Measurements from ENCODE around the gene PRUNE2.
A peak's percentile ranks its signal among the peaks of the same experiment; 100 is the strongest.

Gene PRUNE2

DNA sequence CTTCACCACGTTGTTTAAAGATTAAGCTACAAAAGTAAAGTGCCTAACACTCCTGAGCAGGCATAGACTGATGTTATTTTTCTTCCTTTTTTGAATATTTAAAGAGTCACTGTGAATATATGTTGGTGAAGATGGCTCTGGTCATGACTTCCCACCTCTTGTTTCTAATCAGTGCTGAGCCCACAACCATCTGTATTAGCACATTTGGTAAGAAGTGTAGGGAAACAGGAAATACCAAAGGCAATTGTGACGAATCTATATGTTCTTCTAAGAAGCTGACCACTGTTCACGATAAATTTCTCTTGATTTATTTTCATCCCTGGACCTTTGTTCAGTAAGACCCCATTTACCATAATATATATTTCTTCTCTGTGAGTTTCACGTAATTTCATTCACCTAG lies 249.9 kb downstream of the PRUNE2 start:
- DNase-seq (ENCODE audit: low read depth), result no peak

DNA sequence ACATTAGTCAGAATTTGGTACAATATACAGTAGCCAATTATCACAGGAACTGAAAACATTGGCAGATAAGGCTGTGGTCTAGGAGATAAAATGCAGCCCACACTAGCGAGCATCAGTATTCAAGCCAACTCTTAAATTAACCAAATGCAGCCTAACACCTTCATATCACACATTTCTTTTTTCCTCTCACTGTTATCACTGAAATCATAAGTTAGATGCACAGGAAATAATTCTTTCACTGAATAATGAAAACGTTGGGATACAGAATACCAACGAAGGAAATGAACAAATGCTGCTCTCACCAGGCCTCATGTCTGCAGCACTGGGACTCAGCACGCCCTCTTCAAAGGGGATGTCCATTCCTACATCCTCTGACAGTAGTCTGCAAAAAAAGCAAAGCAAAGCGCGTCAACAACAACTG lies 250.8 kb downstream of the PRUNE2 start:
- no peak for DNase-seq (ENCODE audit: low read depth)

DNA sequence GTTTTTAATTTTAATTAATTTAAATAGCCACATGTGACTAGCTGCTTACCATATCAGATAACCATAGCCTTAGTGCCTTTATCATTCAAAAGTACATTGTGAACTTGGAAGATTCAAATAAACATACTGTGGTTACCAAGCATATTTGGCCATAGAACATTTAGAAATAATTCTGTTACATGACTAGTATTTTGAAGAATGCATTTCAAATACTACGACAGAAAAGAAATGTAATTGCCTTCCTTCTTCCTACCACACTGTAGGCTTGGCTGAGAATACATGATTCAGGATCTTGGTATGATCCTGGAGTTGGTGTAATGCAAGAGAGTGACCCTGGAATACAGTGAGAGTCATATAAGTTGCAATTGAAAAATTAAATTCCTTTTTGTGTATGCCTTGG lies 251.3 kb downstream of the PRUNE2 start:
- peak; percentile 97 for DNase-seq (ENCODE audit: low read depth)

DNA sequence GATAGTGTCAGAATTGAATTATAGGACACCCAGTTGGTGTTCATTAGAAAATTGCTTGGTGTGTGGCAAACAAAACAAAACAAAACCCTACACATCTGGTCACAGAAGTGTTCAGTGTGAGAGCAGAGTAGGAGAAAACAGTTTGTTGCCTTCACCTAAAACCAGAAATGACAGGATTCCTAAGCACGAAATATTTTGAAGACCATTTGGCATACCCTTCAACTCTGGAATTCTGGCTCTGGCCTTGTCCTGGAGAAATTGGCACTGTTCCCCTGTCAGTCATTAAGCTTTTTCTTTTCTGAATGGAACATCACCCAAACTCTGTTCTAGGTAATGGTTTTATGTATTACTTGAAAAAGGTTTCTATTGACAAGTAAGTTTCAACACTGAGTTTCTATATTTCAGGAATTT lies 251.9 kb downstream of the PRUNE2 start:
- DNase-seq (ENCODE audit: low read depth), result peak; percentile 70

DNA sequence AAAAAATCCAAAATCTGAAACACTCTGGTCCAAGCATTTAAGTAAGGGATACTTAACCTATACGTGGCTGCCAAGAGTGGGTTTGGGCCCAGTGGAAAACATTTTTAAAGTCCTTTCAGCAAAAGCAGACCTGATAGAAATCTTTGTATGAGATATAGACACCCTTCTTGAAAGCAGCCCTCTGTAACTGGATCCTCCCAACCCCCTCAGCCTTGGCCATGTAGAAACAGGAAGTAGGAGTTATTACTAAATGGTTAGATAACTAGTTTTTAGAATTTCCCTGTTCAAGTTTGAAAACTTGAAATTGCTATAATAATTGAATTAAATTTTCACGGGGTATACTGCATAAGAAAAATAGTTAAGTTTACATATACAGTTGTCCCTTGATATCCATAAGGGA lies 253.0 kb downstream of the PRUNE2 start:
- DNase-seq (ENCODE audit: low read depth), result peak; percentile 41

DNA sequence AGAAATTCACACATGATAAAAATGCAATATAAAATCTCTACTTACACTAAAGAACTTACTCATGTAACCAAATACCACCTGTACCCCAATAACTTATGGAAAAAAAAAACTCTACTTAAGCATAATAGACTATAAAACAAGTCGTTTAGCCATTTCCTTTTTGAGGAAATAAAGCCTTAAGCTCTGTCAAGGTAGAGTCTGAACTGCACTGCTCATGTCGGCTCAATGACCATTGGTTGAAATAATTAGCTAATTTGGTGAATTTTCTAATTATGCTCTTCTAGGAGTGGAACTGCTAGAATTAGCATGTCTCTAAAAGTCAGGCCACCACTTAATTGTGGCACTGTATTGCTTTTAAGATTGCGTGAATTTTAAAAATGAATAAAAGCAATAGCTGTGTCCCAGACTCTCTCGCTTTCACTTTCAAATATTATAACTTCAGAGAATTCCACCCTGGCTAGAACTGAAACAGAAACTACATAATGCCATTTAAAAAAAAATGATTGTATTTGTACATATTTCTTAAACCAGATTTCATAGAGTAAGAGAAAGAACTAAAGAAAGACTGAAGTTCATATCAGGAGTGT lies 254.7 kb downstream of the PRUNE2 start:
- DNase-seq (ENCODE audit: low read depth), result no peak

DNA sequence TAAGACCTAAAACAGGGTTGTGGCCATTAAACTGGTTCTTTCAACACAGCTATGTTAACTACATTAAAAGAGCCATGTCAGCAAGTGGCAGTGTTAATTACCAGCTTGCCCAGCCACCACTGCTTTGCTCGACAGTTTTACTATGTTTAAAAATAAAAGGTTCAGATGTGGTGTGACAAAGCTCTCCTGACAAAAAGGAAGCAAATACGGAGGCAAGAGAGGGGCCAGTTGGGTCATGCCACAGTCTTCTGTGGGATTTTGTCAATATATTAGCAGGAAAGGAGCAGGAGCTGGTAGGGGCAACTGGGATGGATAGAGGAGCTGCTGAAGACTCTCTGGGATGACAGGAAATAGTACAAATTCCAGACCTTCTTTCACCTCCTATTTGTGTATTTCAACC lies 255.2 kb downstream of the PRUNE2 start:
- DNase-seq (ENCODE audit: low read depth), result peak; percentile 23

DNA sequence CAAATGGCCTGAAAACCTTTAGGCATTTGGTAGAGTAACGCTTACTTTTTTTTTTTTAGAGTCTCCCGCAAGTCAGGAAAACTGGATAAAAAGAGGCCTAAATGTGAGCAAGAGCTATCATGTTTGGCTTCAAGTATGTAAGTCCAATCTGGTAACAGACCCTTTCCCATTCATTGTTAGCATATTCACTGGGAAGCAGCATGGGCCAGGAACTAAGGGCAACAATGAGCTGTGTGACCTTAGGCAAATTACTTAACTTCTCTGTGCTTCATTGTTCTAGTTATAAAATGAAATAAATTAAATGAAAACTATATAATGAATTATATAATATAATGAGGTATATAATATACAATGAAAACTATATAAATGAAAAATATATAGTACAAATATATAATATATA lies 256.0 kb downstream of the PRUNE2 start:
- no peak for DNase-seq (ENCODE audit: low read depth)

DNA sequence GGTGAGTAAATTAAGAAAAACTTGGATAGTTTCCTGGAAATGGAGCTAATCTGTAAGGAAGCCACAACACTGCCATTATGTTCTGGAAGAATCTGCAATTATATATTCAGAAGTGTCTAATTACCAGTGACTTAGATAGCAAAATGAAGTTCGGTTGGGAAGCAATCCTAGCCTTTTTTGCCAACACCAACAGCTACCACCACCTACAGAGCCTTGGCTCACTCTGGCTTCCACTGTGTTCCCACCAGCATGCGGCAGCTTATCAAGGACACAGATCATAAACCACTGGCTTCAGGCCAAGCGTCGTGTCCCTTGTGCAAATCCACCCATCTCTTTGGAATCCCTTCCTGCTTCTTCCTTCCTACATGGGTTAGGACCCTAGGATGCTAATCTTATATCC lies 259.7 kb downstream of the PRUNE2 start:
- DNase-seq (ENCODE audit: low read depth), result peak; percentile 17

DNA sequence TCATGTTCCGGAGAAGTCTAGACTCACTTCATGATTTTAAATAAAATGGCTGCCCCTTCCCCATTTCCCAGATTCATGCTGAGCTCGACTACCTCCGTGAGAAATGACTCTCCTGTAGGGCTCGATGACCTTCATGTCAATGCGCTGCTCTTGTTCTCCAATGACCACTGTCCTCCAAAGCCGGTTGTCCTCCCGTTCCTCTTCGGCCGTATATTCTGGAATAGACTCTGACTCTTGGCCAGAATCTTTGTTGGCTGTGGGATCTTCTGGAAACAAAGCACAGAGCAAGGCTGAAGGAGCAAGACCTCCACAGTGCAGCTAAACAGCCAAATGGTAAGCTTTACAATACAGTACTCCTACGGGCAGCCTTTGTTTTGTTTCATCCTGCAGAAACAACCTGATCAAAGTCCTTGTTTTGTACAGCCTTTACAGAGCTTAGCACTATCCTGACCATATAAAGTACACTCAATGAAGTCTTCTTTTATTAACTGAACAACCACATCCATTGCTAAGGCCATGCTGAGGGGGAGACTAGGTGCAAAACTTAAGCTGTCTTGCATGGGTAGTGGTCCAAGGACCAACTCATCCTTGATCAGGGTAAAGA lies 261.2 kb downstream of the PRUNE2 start:
- no peak for DNase-seq (ENCODE audit: low read depth)

DNA sequence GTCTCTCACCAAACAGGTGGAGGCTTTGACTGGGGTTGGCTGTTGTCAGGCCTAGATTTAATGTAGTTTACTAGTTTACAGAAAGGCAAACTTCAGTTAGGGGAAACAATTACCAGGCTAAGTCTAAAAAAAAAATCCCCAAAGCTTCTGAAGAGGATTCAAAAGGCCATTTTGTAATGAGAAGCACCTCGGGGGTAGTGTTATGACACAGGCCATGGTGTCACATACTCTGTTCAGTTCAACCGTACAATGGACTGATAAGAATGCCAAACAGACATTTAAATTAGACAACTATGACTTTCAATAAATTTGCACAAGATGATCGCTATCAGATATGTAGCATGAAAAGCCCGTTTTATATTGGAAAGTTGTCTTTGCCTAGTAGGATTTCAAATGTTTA lies 261.7 kb downstream of the PRUNE2 start:
- no peak for DNase-seq (ENCODE audit: low read depth)

DNA sequence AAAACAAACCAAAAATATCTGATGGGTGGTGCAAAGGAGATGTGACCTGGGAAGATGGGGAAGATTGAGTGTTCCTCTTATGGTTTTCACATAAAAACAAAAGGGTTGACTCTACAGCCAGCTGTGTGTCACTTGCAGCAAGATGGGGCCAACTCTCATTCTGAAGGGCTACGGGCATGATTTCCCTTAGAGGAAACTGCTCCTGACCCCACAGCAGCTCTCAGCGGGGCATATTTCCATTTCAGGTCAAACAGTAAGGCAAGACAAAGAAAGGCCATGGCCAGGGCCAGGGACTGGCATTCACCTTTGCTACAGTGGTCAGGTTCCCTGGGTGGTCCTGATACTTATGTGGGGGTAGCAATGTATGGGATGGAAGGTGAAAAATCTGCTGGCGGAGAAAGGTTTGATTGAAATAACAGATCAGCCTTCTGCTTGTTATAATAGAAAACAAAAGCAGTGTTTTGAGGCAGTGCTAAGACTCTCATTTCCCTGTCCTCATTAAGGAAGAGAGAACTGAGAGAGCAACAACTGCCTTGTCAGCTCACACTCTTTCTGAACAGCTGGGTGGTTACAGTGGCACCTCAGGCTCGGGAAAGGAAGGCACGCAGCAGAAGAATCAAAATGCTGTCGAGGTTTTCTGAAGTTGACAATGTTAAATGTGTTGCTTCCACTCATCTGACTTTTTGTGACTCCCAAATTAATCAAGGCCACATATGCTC lies 262.4 kb downstream of the PRUNE2 start:
- DNase-seq (ENCODE audit: low read depth), result no peak

DNA sequence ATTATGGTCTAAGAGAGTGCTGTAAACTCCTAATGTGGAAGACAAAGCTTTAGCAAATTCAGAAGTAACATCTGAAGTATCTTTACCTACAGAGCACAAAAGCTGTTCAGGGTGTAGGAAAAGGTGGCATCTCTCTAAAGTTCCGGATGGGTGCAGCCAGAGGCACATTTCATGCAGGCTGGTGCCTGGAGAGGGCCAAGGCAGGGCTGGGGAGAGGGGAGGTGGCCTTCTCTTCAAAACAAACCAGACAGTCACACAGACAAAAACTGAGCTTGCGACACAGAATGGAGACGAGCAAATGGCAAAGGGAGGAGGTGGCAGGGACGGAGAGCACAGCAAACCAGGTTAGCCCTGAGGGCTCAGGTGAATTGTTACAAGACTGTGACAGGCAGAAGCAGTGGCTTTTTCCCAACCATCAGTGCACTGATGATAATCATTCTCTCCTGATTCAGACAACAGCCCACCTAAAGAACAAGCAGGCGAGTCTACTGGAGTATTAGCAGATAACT lies 263.2 kb downstream of the PRUNE2 start:
- no peak for DNase-seq (ENCODE audit: low read depth)

DNA sequence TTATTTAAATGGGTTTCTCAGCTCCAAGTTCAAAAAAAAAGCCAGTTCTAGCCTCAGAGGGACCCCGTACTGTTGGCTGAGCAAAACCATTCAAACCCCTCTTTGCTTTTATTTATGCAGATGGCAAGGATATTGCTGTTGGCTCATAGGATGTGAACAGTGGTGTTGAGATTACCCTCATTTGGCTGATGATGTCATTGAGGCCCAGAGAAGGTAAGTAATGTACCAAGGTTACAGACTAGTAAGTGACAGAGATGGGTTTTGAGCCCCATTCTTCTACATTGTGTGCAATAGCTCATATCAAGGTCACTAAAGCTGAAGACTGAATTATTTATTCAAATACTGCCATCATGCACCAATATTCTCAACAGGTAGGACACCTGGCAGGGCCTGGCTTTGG lies 263.8 kb downstream of the PRUNE2 start:
- DNase-seq (ENCODE audit: low read depth), result no peak

DNA sequence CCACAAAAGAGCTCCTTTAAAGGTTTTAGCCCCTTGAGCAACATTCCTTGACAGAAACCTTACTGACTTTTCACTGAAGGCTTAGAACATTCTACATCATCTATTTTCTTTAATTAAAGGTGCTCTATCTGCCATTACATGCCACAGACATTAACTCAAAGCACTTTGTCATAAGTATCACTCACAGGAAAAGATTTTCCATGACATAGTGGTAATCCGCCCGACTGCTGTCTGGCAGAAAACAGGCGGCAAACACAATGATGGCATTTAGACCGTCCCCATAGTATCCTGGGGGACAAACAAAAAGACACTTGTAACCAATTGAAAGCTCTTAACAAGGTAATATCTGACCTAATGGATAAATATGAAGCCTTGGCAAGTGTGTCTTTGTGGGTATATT lies 267.9 kb downstream of the PRUNE2 start:
- no peak for DNase-seq (ENCODE audit: low read depth)

DNA sequence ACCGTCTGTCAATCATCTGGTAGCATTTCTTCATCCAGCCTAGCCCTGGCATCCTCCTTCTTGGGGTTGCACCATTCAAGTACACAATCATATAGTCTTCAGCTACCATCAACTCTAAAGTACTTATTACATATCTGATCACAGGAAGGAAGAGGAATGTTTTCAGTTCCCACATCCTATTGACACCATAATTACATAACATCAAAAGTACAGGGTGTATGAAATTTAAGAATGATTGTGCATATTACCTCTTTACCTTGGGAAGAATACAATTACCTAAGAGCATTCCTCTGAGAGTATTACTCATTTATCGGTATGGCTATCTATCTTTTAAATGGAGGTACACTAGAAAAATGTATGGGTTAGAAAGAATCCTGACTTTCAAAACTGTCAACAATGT lies 268.5 kb downstream of the PRUNE2 start:
- no peak for DNase-seq (ENCODE audit: low read depth)

DNA sequence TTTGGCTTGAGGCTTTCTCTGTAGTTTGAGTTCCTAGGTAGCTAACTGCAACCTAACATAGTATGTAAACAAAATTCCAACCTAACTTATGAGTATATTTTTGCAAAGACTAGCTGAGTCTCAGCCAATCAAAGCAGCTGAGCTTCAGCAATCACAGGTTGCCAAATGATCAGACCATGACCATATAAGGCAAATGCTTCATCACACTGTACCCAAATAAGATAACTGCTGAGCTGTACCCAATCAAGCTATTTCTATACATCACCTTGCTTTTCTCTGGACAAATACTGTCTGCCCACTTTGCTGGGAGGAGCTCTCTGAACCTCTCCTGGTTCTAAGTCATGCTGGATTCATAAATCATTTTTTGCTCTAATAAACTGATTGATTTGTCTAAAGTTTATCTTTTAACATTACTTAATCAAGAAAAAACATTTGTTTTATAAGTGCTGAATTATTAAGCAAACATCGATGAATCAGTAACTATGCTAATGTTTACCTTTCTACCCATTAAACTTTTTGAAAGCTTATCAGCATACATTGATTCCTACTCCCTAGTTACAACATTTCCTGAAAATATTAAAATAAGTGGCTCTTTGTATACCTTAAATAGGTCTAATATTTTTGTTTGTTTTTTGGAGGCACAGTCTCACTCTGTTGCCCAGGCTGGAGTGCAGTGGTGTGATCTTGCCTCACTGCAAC lies 271.4 kb downstream of the PRUNE2 start:
- DNase-seq (ENCODE audit: low read depth), result peak; percentile 73

DNA sequence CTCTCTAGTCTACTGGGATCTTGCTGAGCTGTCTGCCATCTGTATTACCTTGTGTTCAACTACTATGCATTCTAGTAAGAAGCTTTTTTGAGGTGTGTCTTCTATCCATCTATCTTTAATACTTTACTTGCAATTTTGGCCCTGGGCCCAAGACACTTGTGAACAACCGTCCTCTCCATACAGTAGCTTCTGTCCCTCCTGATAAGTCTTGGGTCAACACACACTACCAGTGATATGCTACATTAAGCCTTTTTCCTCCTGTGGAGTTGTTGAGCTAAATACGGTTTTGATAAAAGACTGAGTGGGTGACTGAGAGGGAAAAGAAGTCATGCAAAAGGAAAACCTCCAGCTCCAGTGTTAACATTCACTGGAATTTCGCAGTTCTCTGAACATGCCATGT lies 275.0 kb downstream of the PRUNE2 start:
- no peak for DNase-seq (ENCODE audit: low read depth)

DNA sequence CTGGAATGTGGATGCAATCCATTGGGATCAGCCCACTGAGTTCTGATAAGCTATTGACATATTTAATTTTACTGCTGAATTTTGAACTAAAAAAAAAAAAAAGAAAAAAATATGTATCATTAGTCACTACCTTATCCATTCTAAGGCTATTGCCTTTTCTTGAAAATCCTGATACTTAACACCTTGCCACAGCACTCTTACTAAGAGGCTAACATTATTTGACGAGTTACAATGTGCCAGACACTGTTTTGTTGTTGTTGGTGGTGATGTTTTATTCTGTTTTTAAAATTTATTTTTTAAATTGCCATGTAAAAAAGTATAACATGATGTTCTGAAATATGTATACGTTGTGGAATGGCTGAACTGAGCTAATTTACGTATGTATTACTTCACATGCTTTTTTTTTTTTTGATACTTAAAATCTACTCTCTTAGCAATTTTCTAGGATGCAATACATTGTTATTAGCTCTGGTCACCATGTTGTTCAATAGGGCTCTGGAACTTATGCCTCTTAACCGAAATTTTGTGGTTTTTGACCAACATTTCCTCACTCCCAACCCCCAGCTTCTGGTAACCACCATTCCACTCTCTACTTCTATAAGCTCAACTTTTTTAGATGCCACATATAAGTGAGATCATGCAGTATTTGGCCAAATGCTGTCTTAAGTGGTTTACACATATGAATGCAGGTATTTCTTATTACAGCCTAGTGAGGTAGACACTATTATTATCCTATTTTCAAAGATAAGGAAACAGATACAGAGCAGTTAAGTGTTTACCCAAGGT lies 276.5 kb downstream of the PRUNE2 start:
- DNase-seq (ENCODE audit: low read depth), result no peak

DNA sequence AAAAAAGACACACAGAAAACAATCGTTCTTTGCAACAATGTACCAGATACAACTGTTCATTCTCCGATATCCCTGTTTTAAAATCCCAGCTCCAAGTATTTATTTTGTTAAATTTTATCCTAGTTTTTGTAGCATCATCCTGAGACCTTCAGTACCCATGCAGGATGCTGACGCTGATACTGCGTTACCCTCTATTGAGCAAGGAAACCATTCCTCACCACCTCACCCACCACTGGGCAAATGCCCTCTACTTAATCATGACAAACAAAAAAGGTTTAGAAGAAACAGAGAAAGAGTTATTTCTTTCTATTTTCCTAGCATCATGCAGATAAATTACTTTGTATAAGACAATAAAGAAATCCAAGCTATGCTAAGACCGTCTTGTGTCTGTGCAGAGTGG lies 277.8 kb downstream of the PRUNE2 start:
- no peak for DNase-seq (ENCODE audit: low read depth)

DNA sequence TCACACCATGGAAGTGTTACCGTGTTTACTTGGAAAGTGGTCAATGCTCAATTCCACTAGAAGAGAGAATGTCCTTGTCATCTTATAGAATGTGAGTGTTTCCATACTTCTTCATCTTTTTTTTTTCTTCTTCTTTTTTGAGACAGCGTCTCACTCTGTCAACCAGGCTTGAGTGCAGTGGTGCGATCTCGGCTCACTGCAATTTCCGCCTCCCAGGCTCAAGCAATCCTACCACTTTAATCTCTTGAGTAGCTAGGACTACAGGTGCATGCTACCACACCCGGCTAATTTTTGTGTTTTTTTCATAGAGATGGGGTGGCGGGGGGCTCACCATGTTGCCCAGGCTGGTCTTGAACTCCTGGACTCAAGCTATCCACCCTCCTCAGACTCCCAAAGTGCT lies 278.9 kb downstream of the PRUNE2 start:
- no peak for DNase-seq (ENCODE audit: low read depth)

DNA sequence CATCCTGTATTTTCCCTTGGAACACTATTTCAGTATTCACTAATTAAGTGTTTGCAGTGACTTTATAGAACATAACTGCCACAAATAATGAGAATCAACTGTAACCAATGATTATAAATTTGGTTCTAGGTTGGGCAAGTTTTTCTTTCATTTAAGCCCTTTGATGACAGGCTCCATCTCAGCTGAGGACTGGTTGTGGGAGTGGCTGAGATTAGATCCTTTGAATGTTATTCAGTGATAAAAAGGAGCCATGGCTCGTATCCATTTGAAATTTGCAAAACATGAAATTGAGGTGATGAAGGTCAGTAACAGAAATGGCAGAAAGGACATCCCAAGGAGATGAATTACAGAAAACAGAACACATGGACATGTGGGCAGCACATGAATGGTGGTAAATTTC lies 279.8 kb downstream of the PRUNE2 start:
- no peak for DNase-seq (ENCODE audit: low read depth)

Measured in EH (cell line).